ENCODE measurements around the gene RELL1. TPM values are rescaled to one million over a fixed set of nuclear protein-coding genes. Genes with fewer than 3 reads are reported as not detected.
"Not testable (repeated sequence)": the region's sequence is repeated elsewhere in the genome, so short reads cannot be mapped to it uniquely, and the experiment has no call there.

Gene RELL1
- total RNA-seq, 1 donor from 2014 or later: 289 TPM

- DNase-seq: no peak
Observed at GRCh38 chr4:37690976-37691375, 4.8 kb upstream of the RELL1 start.

GRCh38 chr4:37689353-37690095 lies 3.3 kb upstream of the RELL1 start:
- no peak for DNase-seq

GRCh38 chr4:37687681-37688080 lies 1.5 kb upstream of the RELL1 start:
- no peak for DNase-seq

- DNase-seq: no peak
Observed at GRCh38 chr4:37687194-37687562, 1.0 kb upstream of the RELL1 start.

GRCh38 chr4:37685823-37686372 lies 278 bp downstream of the RELL1 start:
- DNase-seq: peak; percentile 49

- DNase-seq: peak; percentile 49
Observed at GRCh38 chr4:37685161-37685822, 884 bp downstream of the RELL1 start.

- no peak for DNase-seq
Observed at GRCh38 chr4:37684154-37684553, 2.0 kb downstream of the RELL1 start.

GRCh38 chr4:37682701-37683401 lies 3.3 kb downstream of the RELL1 start:
- peak; percentile 38 for DNase-seq

- no peak for DNase-seq
Observed at GRCh38 chr4:37680089-37680488, 6.1 kb downstream of the RELL1 start.

- DNase-seq: no peak
Observed at GRCh38 chr4:37679301-37679700, 6.9 kb downstream of the RELL1 start.

GRCh38 chr4:37678624-37679023 lies 7.6 kb downstream of the RELL1 start:
- DNase-seq: no peak

- DNase-seq: no peak
Observed at GRCh38 chr4:37675587-37676290, 10.4 kb downstream of the RELL1 start.

GRCh38 chr4:37674439-37674838 lies 11.7 kb downstream of the RELL1 start:
- peak; percentile 58 for DNase-seq

GRCh38 chr4:37673538-37674192 lies 12.5 kb downstream of the RELL1 start:
- DNase-seq: no peak

GRCh38 chr4:37671072-37671471 lies 15.1 kb downstream of the RELL1 start:
- no peak for DNase-seq

GRCh38 chr4:37670249-37670648 lies 15.9 kb downstream of the RELL1 start:
- no peak for DNase-seq

GRCh38 chr4:37669124-37669523 lies 17.1 kb downstream of the RELL1 start:
- not testable (repeated sequence) for DNase-seq

GRCh38 chr4:37667197-37668100 lies 18.7 kb downstream of the RELL1 start:
- DNase-seq: peak; percentile 61

GRCh38 chr4:37666625-37667071 lies 19.5 kb downstream of the RELL1 start:
- peak; percentile 97 for DNase-seq

GRCh38 chr4:37665333-37666320 lies 20.5 kb downstream of the RELL1 start:
- peak; percentile 89 for DNase-seq
